ENCODE data around the gene SHISA7.
A peak's percentile ranks its signal among the peaks of the same experiment; 100 is the strongest.

SHISA7 gene

DNA sequence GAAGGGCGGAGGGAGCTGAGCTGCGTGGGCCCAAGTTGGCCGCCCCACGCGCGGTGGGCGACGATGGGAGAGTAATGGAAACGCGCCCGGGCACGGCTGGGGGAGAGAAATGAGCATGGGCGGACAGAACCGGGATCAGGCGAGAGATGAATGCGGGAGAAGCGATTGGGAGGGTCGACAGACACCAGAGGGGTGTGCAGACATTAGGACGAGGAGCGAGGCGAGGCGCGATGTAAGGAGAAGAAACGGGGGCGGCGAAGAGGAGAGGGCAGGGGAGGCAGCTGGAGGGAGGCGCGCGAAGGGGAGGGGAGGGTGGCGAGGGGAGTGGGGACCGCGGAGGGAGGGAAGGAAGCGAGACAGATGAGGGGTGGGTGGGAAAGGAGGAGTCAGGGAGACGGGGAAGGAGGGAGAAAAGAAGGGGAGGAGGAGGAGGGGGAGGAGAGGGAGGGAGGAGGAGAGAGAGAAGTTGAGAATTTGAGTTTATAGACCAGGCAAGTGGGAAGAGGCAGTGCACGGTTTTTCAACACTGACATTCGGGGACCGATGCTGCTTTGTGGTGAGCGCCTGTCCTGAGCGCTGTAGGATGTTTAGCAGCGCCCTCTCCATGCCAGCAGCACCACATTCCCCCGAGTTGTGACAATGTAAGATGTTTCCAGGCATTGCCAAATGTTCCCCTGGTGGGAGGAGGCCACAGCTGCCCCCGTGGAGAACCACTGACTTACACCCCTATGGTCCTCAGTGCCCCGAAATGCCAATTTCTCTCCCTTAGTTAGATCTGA lies at the start of gene SHISA7:
Gene SHISA7, minus strand, starts transcription at position 256 of the 779 bp plus-strand sequence. CDS start 437 bp downstream, outside the sequence.
- no peak for DNase-seq

- no peak for DNase-seq
Observed at GRCh38 chr19:55492362-55492944, 49.4 kb upstream of the SHISA7 start.

- DNase-seq = no peak
Observed at GRCh38 chr19:55491546-55492360, 48.7 kb upstream of the SHISA7 start.

DNA sequence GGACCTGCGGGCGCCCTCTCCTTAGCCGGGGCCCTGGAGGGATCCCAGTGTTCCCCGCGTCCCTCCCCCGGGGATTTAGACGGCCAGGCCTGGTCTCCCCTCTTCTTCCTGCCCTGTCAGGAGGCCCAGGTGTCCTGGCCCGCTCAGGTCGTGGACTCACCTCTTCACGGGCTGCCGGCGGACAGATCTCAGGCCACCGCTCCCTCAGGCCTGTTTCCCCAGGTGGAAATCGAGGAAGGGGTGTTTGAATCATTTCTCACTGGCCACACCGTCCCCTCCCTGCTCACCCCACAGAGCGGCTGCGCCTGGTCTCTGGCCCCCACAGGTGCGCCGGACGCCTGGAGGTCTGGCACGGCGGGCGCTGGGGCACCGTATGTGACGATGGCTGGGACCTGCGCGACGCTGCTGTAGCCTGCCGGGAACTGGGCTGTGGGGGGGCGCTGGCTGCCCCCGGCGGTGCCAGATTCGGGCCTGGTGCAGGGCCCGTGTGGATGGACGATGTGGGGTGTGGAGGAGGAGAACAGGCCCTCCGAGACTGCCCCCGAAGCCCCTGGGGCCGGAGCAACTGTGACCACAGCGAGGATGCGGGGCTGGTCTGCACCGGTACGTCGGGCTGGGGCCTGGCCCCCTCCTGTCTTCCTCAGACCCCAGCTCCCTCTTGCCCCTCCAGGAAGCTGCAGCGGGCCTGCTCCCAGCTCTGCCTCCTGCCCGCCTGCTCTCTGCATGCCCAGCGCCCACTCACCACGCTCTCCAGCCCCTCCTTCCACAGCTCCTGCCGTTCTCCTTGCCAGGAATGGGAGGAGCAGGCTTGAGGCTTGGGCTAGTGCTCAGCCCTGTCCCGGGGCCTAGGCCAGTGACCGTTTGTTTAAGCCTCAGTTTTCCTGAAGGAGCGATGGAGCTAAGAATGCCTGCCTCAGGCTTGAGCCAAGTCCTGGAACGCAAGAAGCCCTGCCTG lies 47.7 kb upstream of the SHISA7 start:
- no peak for DNase-seq

DNA sequence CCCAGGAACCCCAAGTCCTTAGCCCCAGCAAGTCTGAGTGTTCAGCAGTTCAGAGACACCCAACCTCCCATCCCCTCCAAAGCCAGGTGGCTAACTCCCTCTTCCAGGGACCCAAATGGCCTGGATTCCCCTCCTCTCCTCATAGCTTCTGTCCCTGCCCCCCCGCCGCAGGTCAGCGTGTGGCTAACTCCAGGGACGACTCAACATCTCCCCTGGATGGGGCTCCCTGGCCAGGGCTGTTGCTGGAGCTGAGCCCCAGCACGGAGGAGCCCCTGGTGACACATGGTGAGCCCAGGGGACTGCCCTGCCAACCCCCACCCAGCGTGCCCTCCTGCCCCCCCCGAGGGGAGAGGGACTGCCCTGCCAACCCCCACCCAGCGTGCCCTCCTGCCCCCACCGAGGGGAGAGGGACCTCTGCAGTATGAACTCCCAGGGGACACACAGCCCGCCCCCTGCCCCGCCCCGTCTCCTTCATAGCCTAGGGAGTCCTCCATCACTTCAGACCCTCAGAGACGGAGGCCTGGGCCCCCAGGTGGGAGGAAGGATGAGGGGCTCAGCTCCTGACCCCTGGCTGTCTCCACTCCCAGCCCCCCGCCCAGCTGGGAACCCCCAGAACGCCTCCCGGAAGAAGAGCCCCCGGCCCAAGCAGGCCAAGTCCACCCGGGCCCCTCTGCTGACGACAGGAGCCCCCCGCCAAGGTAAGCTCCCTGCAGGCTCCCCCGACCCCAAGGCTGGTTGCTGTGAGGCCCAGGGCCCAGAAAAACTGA lies 46.8 kb upstream of the SHISA7 start:
- no peak for DNase-seq

DNA sequence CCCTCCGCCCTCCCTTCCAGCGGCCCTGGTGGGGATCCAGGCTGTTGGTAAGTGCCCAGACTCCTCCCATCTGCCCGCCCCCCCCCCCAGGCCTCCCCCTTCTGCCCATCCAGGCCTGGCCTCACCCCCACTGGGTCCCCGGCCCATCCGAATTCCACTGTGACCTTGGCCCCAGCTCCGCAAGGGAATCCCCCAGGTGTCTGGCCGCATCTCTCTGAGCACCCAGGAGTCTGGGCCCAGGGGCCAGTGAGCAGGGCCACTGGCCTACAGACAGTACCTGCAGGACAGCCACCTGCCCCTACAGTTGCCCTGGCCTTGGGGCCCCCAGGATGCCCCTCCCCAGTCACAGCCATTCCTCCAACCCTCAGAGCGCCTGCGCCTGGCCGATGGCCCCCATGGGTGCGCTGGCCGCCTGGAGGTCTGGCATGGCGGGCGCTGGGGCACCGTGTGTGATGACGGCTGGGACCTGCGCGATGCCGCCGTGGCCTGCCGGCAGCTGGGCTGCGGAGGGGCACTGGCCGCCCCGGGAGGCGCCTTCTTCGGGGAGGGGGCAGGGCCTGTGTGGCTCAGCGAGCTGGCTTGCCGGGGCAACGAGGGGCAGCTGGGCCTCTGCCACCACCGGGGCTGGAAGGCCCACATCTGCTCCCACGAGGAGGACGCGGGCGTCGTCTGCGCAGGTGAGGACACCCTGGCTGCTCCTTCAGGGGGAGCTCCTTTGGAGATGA lies 46.0 kb upstream of the SHISA7 start:
- no peak for DNase-seq

GRCh38 chr19:55487924-55488687 lies 45.0 kb upstream of the SHISA7 start, which contains the start of gene SSC5D:
SSC5D (plus strand) TSS chr19:55488436; CDS start chr19:55488590, 154 bp downstream.
- DNase-seq = no peak

GRCh38 chr19:55486971-55487923 lies 44.1 kb upstream of the SHISA7 start:
- DNase-seq = no peak

- DNase-seq = no peak
Observed at GRCh38 chr19:55486043-55486970, 43.2 kb upstream of the SHISA7 start.

DNA sequence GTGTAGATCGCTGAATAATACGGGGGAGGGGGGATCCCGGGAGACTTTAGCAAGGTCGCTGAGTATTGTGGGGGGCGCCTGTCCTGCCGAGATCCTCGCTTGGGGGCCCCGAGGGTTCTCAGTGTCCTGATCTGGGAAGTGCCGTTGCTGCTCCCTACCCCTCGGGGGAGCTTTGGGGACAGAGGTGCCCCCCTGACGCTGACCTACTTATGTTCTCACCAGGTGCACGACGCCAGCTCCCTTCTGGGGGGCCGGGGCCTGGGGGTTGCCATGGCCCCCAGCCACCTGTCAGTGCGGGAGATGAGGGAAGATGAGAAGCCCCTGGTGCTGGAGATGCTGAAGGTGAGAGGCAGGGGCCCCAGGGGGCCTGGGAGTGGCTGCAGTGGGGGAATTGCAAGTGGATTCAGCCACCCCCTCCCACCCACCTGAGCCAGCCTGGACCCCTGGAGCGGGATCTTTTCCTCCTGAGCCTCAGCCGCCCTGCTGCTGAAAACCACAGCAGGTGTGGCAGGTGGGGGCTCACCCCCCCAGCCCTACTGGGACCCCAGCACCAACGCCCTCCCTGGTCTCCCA lies 42.4 kb upstream of the SHISA7 start:
- no peak for DNase-seq

DNA sequence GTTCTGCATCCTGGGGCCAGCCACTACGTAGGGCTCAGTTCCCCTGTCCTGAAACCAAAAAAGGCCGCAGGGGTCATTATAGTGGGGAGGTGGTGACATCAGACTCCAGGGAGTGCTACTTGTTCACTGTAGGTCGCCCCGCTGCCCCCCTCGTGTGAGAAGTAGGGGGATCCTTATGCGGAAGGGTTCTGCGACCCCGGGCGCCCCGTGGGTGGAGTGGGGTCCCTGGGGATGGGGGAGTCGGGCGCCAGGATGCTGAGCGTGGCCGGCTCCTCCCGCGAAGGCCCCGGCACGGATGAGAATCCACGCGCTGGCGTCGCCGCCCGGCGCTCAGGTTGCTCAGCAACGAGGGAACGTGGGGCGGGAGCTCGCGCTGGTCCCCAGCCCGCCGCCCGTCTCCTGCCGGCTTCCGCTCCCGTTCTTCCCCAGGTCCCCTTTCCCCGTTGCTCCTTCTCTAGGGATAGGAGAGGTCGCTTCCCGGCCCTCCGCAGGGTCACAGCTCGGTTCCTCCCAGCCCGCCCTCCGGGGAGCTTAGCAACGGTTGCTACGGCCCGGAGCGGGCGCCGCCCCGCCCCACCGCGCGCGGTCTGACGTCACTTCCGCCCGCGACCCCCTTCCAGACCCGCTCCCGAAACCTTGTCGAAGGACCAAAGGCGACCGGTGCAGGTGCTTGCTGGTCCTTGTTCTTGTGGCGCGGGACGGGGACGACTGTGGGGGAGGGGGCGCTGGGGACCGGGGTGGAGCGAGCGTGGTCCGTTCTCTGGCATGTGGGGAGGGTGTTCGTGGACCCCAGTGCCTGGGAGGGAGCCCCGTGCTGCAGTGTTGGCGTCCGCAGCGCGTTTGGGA lies 41.7 kb upstream of the SHISA7 start, which contains the start of gene NAT14:
Gene NAT14, plus strand, starts transcription at position 596 of the 846 bp plus-strand sequence. CDS start 521 bp downstream, outside the sequence.
- DNase-seq = peak; percentile 95

DNA sequence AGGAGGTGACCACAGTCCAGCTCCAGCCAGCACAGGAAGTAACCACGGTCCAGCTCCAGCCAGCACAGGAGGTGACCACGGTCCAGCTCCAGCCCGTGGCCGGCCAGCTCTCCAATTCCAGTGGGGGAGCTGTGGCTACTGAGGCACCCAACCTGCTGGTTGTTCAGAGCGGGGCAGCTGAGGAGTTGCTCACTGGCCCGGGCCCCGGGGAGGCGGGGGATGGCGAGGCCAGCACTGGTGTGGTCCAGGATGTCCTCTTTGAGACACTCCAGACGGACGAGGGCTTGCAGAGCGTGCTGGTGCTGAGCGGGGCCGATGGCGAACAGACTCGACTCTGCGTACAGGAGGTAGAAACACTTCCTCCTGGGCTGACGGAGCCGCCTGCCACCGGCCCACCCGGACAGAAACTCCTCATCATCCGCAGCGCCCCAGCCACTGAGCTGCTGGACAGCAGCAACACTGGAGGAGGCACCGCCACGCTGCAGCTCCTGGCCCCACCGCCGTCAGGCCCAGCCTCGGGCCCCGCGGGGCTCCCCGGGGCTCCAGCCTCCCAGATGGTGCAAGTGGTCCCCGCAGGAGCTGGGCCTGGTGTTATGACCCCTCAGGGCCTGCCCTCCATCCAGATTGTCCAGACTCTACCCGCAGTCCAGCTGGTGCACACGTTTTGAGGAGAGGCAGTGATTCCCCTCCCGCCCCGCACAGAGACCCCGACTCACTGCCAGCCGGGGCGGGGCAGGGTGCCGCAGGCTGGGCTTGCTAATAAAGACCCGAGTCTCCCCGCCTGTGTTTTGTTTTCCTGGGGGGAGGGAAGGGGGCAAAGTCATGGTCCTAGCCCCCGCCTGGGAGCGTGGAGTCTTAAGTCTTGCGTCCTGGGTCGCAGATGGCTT lies 40.8 kb upstream of the SHISA7 start:
- no peak for DNase-seq

- no peak for DNase-seq
Observed at GRCh38 chr19:55482967-55483705, 40.0 kb upstream of the SHISA7 start.

All from 8988T (cell line).